ENCODE results near the gene TRAP1.
"Not testable (repeated sequence)": the region's sequence is repeated elsewhere in the genome, so short reads cannot be mapped to it uniquely, and the experiment has no call there.

TRAP1 gene

GRCh38 chr16:3659251-3659650 lies 58.1 kb downstream of the TRAP1 start:
- no peak for DNase-seq (ENCODE audit: low spot score)
- no peak overlapping the region for H3K27ac ChIP-seq
- no peak overlapping the region for H3K4me3 ChIP-seq
- no peak for TF ChIP-seq CTCF (IDR thresholded peaks at IDR 0.05)

- no peak for TF ChIP-seq CTCF (IDR thresholded peaks at IDR 0.05)
- no peak overlapping the region for H3K27ac ChIP-seq
- no peak overlapping the region for H3K4me3 ChIP-seq
Measured at GRCh38 chr16:3656491-3657468, 60.5 kb downstream of the TRAP1 start.

GRCh38 chr16:3656160-3656490 lies 61.2 kb downstream of the TRAP1 start:
- H3K4me3 ChIP-seq; DNase-seq (ENCODE audit: low spot score); H3K27ac ChIP-seq: not testable (repeated sequence)

More at GRCh38 chr16:3656491-3657468, 60.5 kb downstream of the TRAP1 start:
- DNase-seq (ENCODE audit: low spot score), result no peak

- Histone ChIP-seq H3K4me3 (no peak overlapping the region), H3K27ac (no peak overlapping the region)
- DNase-seq (ENCODE audit: low spot score), result peak; percentile 55
- no peak for TF ChIP-seq CTCF (IDR thresholded peaks at IDR 0.05)
Measured at GRCh38 chr16:3655396-3656159, 61.7 kb downstream of the TRAP1 start.

- TF ChIP-seq CTCF (IDR thresholded peaks at IDR 0.05), result no peak
- H3K27ac ChIP-seq, result no peak overlapping the region
- H3K4me3 ChIP-seq, result no peak overlapping the region
- DNase-seq (ENCODE audit: low spot score), result peak; percentile 26
Measured at GRCh38 chr16:3655030-3655395, 62.3 kb downstream of the TRAP1 start.

GRCh38 chr16:3654249-3654991 lies 62.9 kb downstream of the TRAP1 start, which contains the start of gene DNASE1:
DNASE1 (plus strand) TSS chr16:3654691; CDS start chr16:3655374, 683 bp downstream.
- H3K4me3 ChIP-seq, result no peak within 1 kb of the TSS
- TF ChIP-seq CTCF (IDR thresholded peaks at IDR 0.05), result peak; percentile 33
- DNase-seq (ENCODE audit: low spot score), result peak; percentile 72
- no peak within 1 kb of the TSS for H3K27ac ChIP-seq
